Prostate gland (tissue), 2 donors: Measurements from ENCODE around the gene SESN3.

Source experiments
- CTCF ChIP-seq, 4 experiments: fragments of 200-600 bp in 2 of 4; fragments of 450-650 bp in 2 of 4; sonication (generic) in 2 of 4; IDR thresholded peaks; 1 replicate in 3 of 4; 2 replicates in 1 of 4; pipeline ENCODE4 v1.5.1; 2016 to 2019; ENCODE audit warnings: antibody characterized with exemption in 4 of 4, mild to moderate bottlenecking in 2 of 4, moderate library complexity in 2 of 4
- POLR2A ChIP-seq: fragments of 450-650 bp; IDR thresholded peaks from one replicate; pipeline ENCODE4 v1.6.1; 2016; ENCODE audit warnings: antibody characterized with exemption, mild to moderate bottlenecking

GRCh38 chr11:95264881-95265280 is 33.9 kb upstream of the SESN3 start:
- TF ChIP-seq CTCF (IDR thresholded peaks at IDR 0.05) (no peak), POLR2A (no peak)
